H9 (cell line): ENCODE measurements around the gene EDEM1. TPM values are rescaled to one million over a fixed set of nuclear protein-coding genes. Genes with fewer than 3 reads are reported as not detected.

Source experiments
- DNase-seq: peaks from one replicate; pipeline ENCODE4 v3.0.0-alpha.2; 2017
- H2AFZ ChIP-seq: one replicate; pipeline ENCODE4 v1.6.1; 2013; ENCODE audit warnings: mild to moderate bottlenecking, low read length, control low read depth, moderate library complexity
- H2AK5ac ChIP-seq: 2 replicates; pipeline ENCODE4 v1.6.1; 2013; ENCODE audit warnings: low read length, control low read depth, mixed read lengths; ENCODE audit not compliant: insufficient read length
- H2BK120ac ChIP-seq: one replicate; pipeline ENCODE4 v1.6.1; 2013; ENCODE audit warnings: low read depth, mild to moderate bottlenecking, low read length, control low read depth, inconsistent platforms; ENCODE audit not compliant: poor library complexity, severe bottlenecking
- H2BK12ac ChIP-seq: 2 replicates; pipeline ENCODE4 v1.6.1; 2013; ENCODE audit warnings: low read length, control low read depth, mixed read lengths, low read depth; ENCODE audit not compliant: insufficient read length
- H2BK15ac ChIP-seq: 2 replicates; pipeline ENCODE4 v1.6.1; 2013; ENCODE audit warnings: low read depth, low read length, control low read depth
- H2BK20ac ChIP-seq: one replicate; pipeline ENCODE4 v1.6.1; 2013; ENCODE audit warnings: low read depth, mild to moderate bottlenecking, low read length, control low read depth, inconsistent platforms; ENCODE audit not compliant: poor library complexity, severe bottlenecking
- H2BK5ac ChIP-seq: 2 replicates; pipeline ENCODE4 v1.6.1; 2013; ENCODE audit warnings: low read length, control low read depth, mixed read lengths; ENCODE audit not compliant: insufficient read length
- H3K14ac ChIP-seq: 2 replicates; pipeline ENCODE4 v1.6.1; 2013; ENCODE audit warnings: low read length, control low read depth; ENCODE audit not compliant: insufficient read depth
- H3K18ac ChIP-seq: 2 replicates; pipeline ENCODE4 v1.6.1; 2013; ENCODE audit warnings: low read depth, mild to moderate bottlenecking, mixed read lengths, low read length, control low read depth; ENCODE audit not compliant: insufficient read length
- H3K23ac ChIP-seq: 2 replicates; pipeline ENCODE4 v1.6.1; 2013; ENCODE audit warnings: low read length, control low read depth, mixed read lengths, low read depth; ENCODE audit not compliant: insufficient read length
- H3K23me2 ChIP-seq: 2 replicates; pipeline ENCODE4 v1.6.1; 2013; ENCODE audit warnings: low read depth, mild to moderate bottlenecking, mixed read lengths, low read length, control low read depth; ENCODE audit not compliant: insufficient read length, poor library complexity, severe bottlenecking
- H3K27ac ChIP-seq: 2 replicates; pipeline ENCODE4 v1.5.1; 2013; ENCODE audit warnings: low read length, control low read depth, mixed read lengths, low read depth; ENCODE audit not compliant: insufficient read length
- H3K27me3 ChIP-seq: 2 replicates; pipeline ENCODE4 v1.6.1; 2013; ENCODE audit warnings: low read length, control low read depth, inconsistent platforms; ENCODE audit not compliant: insufficient read depth
- H3K4ac ChIP-seq: 2 replicates; pipeline ENCODE4 v1.6.1; 2013; ENCODE audit warnings: low read depth, mild to moderate bottlenecking, control low read depth, inconsistent platforms, low read length, moderate library complexity
- H3K4me1 ChIP-seq: 2 replicates; pipeline ENCODE4 v1.6.1; 2013; ENCODE audit warnings: low read length, control low read depth, inconsistent platforms; ENCODE audit not compliant: insufficient read depth
- H3K4me2 ChIP-seq: 2 replicates; pipeline ENCODE4 v1.6.1; 2013; ENCODE audit warnings: low read length, control low read depth, mixed read lengths; ENCODE audit not compliant: insufficient read length, insufficient read depth
- H3K56ac ChIP-seq: 2 replicates; pipeline ENCODE4 v1.6.1; 2013; ENCODE audit warnings: low read depth, mild to moderate bottlenecking, mixed read lengths, low read length, control low read depth; ENCODE audit not compliant: insufficient read length
- H3K79me1 ChIP-seq: 2 replicates; pipeline ENCODE4 v1.6.1; 2013; ENCODE audit warnings: low read depth, mild to moderate bottlenecking, moderate library complexity, low read length, control low read depth, inconsistent platforms; ENCODE audit not compliant: insufficient read depth, poor library complexity, severe bottlenecking
- H3K79me2 ChIP-seq: 2 replicates; pipeline ENCODE4 v1.6.1; 2013; ENCODE audit warnings: low read length, control low read depth, inconsistent platforms; ENCODE audit not compliant: insufficient read depth
- H3K9ac ChIP-seq: 2 replicates; pipeline ENCODE4 v1.6.1; 2013; ENCODE audit warnings: low read length, control low read depth, mixed read lengths; ENCODE audit not compliant: insufficient read length; ENCODE audit errors: extremely low read depth
- H3K9me3 ChIP-seq: one replicate; pipeline ENCODE4 v1.6.1; 2013; ENCODE audit warnings: low read depth, low read length, inconsistent platforms; ENCODE audit not compliant: control insufficient read depth
- H3T11ph ChIP-seq: one replicate; pipeline ENCODE4 v1.6.1; 2013; ENCODE audit warnings: mild to moderate bottlenecking, low read length, control low read depth, inconsistent platforms
- H4K20me1 ChIP-seq: one replicate; pipeline ENCODE4 v1.6.1; 2013; ENCODE audit not compliant: control insufficient read depth, insufficient read length, insufficient read depth
- H4K5ac ChIP-seq: 2 replicates; pipeline ENCODE4 v1.6.1; 2013; ENCODE audit warnings: low read depth, mild to moderate bottlenecking, mixed read lengths, low read length, control low read depth; ENCODE audit not compliant: insufficient read length
- H4K8ac ChIP-seq: replicated peaks from 2 replicates; pipeline ENCODE4 v1.6.1; 2013; ENCODE audit warnings: low read length, control low read depth, mixed read lengths, low read depth; ENCODE audit not compliant: insufficient read length
- H4K91ac ChIP-seq: 2 replicates; pipeline ENCODE4 v1.6.1; 2013; ENCODE audit warnings: low read depth, mild to moderate bottlenecking, moderate library complexity, mixed read lengths, low read length, control low read depth; ENCODE audit not compliant: insufficient read length
- H3K27ac Mint-ChIP-seq, 3 experiments: 2 replicates in 2 of 3; 3 replicates in 1 of 3; pipeline ENCODE4 v1.8.0; 2020 to 2021; ENCODE audit warnings: mixed read lengths in 3 of 3, mild to moderate bottlenecking in 1 of 3, moderate library complexity in 1 of 3
- H3K27me3 Mint-ChIP-seq: 2 replicates; pipeline ENCODE4 v1.8.0; 2021; ENCODE audit warnings: low read depth, mild to moderate bottlenecking, moderate library complexity, mixed read lengths
- H3K36me3 Mint-ChIP-seq, 3 experiments: 2 replicates in 2 of 3; 3 replicates in 1 of 3; pipeline ENCODE4 v1.8.0; 2020 to 2021; ENCODE audit warnings: low read depth in 3 of 3, mixed read lengths in 3 of 3; ENCODE audit not compliant: insufficient read depth in 1 of 3
- H3K4me1 Mint-ChIP-seq, 2 experiments: 2 replicates each; pipeline ENCODE4 v1.8.0; 2020; ENCODE audit warnings: mixed read lengths in 2 of 2
- H3K4me3 Mint-ChIP-seq, 2 experiments: 2 replicates in 1 of 2; 3 replicates in 1 of 2; pipeline ENCODE4 v1.8.0; 2020 to 2021; ENCODE audit warnings: mild to moderate bottlenecking in 2 of 2, mixed read lengths in 2 of 2, moderate library complexity in 1 of 2
- H3K9me3 Mint-ChIP-seq, 2 experiments: 2 replicates in 1 of 2; 3 replicates in 1 of 2; pipeline ENCODE4 v1.8.0; 2020; ENCODE audit warnings: mild to moderate bottlenecking in 2 of 2, mixed read lengths in 2 of 2, moderate library complexity in 1 of 2
- CTCF ChIP-seq: fragments of 200-600 bp; sonication (generic); conservative IDR thresholded peaks from 3 replicates; pipeline ENCODE4 v1.8.0; 2021; ENCODE audit warnings: antibody characterized with exemption, mild to moderate bottlenecking
- WGBS: extraction: QIAGEN DNeasy Blood & Tissue Kit; methylation state at CpG from one replicate; pipeline ENCODE4 v1.1.7; 2013; ENCODE audit warnings: missing lambda C conversion rate, low lambda C conversion rate, mixed read lengths; ENCODE audit not compliant: insufficient read length; ENCODE audit errors: extremely low coverage; 5-methylcytosine and 5-hydroxymethylcytosine counted together
- total RNA-seq: library from RNA; stranded (reverse); gene quantifications from 2 replicates; pipeline ENCODE4 v1.2.1, GENCODE V29; 2021

EDEM1 gene
- total RNA-seq, 1 experiment from 2014 or later = 11.7 TPM

- Histone ChIP-seq H3K23ac (no peak overlapping the region), H3K4ac (no peak overlapping the region), H3K4me1 (no peaks in the 10 kb centered on the region), H2BK5ac (no peak overlapping the region), H4K20me1 (no peaks in the 10 kb centered on the region), H2BK15ac (no peak overlapping the region), H2AK5ac (no peak overlapping the region), H3K14ac (no peak overlapping the region), H3K27me3 (no peaks in the 10 kb centered on the region; the same call in 1 of the 2 replicates), H2BK120ac (no peak overlapping the region), H3K9me3 (no peaks in the 10 kb centered on the region), H2BK20ac (no peak overlapping the region), H4K8ac (no peak overlapping the region), H3T11ph (no peak overlapping the region), H2BK12ac (no peak overlapping the region), H3K18ac (no peak overlapping the region), H3K27ac (no peak overlapping the region), H4K5ac (no peak overlapping the region), H3K23me2 (no peaks in the 10 kb centered on the region), H3K56ac (no peak overlapping the region), H3K79me1 (no peaks in the 10 kb centered on the region), H3K9ac (no peak overlapping the region), H3K79me2 (no peaks in the 10 kb centered on the region), H2AFZ (no peak overlapping the region), H4K91ac (no peak overlapping the region), H3K4me2 (no peak overlapping the region)
- H3K27ac Mint-ChIP-seq = no peak overlapping the region
- H3K4me3 Mint-ChIP-seq = no peak overlapping the region
- no peaks in the 10 kb centered on the region for H3K9me3 Mint-ChIP-seq
- no peaks in the 10 kb centered on the region; the same call in none of the 2 replicates for H3K27me3 Mint-ChIP-seq
- WGBS = no CpG with 5 or more reads among the region's 3 CpGs
- no peak for TF ChIP-seq CTCF
- no peaks in the 10 kb centered on the region for H3K36me3 Mint-ChIP-seq
- H3K4me1 Mint-ChIP-seq = peaks cover 0 to 3% of the 10 kb centered on the region in 2 experiments; a peak in 1 of 4 replicates
- DNase-seq = no peak
These were observed 71.0 kb downstream of the EDEM1 start for GRCh38 chr3:5258526-5258925.
